ENCODE data around the gene APOL5. TPM values are rescaled to one million over a fixed set of nuclear protein-coding genes. Genes with fewer than 3 reads are reported as not detected.

APOL5 gene
- not detected in 2 replicates for total RNA-seq

GRCh38 chr22:35717572-35717971 lies at the start of gene APOL5:
APOL5 (plus strand) TSS chr22:35717872; CDS start chr22:35717872, 0 bp downstream.

Other genes starting within 250 kb of the APOL5 start
- not detected in 2 replicates for gene RASD2, start 177.0 kb upstream of the APOL5 start, total RNA-seq
- gene MB, start 100.5 kb upstream of the APOL5 start, total RNA-seq, result not detected in 2 replicates
- gene APOL6, start 69.4 kb upstream of the APOL5 start, total RNA-seq, result 13.7 and 14.7 TPM in 2 replicates